ENCODE results near the gene NSMF.

Gene NSMF

DNA sequence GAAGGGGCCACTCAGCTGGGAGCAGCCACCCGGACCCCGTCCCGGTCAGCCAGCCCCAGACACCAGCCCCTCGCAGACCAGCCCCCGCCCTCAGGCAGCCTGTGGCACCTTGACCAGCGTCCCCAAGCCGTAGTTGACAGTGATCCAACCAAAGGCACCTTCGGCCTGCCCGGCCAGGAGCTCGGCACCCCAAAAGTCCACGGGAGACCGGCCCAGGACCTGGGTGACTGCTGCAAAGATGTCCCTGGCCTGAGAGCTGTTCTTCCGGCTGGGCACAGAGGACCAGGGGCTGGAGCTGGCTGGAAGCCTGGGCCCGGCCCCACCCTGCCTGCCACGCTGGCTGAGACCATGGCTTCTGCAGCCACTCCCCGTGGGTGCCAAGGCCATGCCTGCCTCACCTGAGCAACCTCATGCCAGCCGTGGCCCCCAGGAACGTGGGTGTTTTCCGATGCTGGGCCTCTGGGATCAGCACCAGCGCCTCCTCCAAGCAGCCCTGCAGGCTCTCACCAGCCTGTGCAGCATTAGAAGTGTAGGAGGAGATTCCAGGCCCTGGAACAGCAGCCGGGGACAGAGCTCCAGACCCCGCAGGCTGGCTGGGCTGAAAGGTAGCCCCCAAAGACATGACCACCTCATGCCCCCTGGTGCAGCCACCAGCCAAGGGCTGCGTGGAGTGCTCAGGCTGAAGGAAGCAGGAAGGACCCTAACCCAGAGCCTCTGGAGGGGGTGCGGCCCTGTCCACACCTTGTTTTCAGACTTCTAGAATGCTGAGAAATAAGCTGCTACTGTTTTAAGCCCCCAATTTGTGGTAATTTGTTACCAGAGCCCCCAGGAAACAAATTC is 22.2 kb downstream of the NSMF start:
- no peak for DNase-seq (ENCODE audit: low read depth, low spot score)
- TF ChIP-seq, protein P1, sequence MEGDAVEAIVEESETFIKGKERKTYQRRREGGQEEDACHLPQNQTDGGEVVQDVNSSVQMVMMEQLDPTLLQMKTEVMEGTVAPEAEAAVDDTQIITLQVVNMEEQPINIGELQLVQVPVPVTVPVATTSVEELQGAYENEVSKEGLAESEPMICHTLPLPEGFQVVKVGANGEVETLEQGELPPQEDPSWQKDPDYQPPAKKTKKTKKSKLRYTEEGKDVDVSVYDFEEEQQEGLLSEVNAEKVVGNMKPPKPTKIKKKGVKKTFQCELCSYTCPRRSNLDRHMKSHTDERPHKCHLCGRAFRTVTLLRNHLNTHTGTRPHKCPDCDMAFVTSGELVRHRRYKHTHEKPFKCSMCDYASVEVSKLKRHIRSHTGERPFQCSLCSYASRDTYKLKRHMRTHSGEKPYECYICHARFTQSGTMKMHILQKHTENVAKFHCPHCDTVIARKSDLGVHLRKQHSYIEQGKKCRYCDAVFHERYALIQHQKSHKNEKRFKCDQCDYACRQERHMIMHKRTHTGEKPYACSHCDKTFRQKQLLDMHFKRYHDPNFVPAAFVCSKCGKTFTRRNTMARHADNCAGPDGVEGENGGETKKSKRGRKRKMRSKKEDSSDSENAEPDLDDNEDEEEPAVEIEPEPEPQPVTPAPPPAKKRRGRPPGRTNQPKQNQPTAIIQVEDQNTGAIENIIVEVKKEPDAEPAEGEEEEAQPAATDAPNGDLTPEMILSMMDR (IDR thresholded peaks at IDR 0.05; ENCODE audit: low read depth, low read length): no peak

GRCh38 chr9:137435980-137436760 is 23.0 kb downstream of the NSMF start:
- no peak overlapping the region for H3K4me3 ChIP-seq (ENCODE audit: low read depth, low read length)
- DNase-seq (ENCODE audit: low read depth, low spot score): peak; percentile 85
- in situ Hi-C loops (cut with HindIII; ENCODE audit: low sequenced_read_pairs): no loop called here

More for the DNA sequence above, 22.2 kb downstream of the NSMF start:
- H3K4me3 ChIP-seq (ENCODE audit: low read depth, low read length): no peak overlapping the region
- in situ Hi-C loops (cut with HindIII; ENCODE audit: low sequenced_read_pairs): no loop called here

DNA sequence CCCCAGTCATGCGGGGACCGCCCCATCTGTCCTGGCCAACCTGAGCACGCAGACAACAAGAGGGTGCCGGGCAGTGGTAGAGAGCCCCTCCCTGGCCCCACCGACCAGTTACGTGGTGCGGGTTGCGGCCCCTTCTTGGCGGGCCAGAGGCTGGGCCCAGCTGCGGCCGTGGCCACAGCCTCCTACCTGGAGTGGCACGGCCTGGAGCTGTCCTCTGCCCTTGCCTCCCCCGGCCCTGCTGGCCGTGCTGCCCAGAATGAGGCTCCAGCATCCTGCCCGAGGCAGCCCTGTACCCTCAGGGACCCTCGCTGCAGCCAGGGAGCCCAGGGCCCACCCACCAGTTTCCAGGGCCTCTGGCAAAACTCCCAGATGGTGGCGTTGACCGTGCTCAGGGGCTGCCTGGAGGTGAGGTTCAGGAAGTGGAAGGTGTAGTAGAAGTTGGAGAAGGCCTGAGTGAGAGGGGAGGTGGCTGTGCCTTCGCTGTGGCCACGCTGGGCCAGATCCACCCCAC is 23.7 kb downstream of the NSMF start:
- H3K4me3 ChIP-seq (ENCODE audit: low read depth, low read length): no peak overlapping the region
- in situ Hi-C loops (cut with HindIII; ENCODE audit: low sequenced_read_pairs): no loop called here
- DNase-seq (ENCODE audit: low read depth, low spot score): no peak
- TF ChIP-seq, protein P1 (IDR thresholded peaks at IDR 0.05; ENCODE audit: low read depth, low read length): no peak

More at GRCh38 chr9:137435980-137436760, 23.0 kb downstream of the NSMF start:
- TF ChIP-seq, protein P1 (IDR thresholded peaks at IDR 0.05; ENCODE audit: low read depth, low read length): no peak

DNA sequence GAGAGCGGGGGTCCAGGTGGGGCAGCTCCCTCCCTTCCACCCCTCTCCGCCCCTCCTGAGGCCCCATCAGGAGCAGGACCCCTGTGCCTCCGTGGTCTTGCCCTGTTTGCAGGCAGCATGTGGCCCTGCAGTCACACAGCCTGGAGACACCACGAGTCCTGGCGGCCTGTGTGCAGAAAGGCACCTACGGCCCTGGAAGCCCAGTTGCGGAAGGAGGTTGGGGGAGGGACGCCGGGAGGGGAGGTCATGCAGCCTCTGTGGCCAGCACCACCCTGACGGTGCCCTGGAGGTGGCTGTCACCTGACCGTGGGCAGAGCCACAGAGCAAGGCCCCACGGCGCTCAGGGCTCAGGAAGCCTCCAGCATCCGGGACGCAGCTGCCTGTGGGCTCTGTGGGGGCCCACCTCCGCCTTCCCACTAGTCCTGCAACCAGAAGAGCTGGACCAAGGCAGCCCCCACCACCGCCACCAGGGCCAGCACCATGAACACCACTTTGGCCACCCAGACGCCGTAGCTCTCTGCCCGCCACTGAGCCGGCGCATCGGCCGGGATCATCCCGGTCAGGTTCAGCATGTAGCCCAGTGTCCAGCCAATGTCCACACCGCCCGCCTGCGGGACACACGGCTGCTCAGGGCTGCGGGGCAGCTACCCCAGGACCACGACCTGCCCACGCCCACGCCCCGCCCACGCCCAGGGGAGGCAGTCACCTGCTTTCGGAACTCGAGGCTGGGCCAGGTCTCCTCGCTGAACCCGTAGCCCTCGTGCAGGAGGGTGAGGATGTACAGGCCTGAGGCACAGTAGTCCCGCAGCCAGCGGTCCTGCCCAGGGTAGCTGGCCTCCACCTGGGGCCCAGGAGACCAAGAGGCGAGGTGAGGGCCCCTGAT is 24.4 kb downstream of the NSMF start:
- H3K4me3 ChIP-seq (ENCODE audit: low read depth, low read length): no peak overlapping the region
- in situ Hi-C loops (cut with HindIII; ENCODE audit: low sequenced_read_pairs): no loop called here
- TF ChIP-seq, protein P1 (IDR thresholded peaks at IDR 0.05; ENCODE audit: low read depth, low read length): no peak
- DNase-seq (ENCODE audit: low read depth, low spot score): no peak

DNA sequence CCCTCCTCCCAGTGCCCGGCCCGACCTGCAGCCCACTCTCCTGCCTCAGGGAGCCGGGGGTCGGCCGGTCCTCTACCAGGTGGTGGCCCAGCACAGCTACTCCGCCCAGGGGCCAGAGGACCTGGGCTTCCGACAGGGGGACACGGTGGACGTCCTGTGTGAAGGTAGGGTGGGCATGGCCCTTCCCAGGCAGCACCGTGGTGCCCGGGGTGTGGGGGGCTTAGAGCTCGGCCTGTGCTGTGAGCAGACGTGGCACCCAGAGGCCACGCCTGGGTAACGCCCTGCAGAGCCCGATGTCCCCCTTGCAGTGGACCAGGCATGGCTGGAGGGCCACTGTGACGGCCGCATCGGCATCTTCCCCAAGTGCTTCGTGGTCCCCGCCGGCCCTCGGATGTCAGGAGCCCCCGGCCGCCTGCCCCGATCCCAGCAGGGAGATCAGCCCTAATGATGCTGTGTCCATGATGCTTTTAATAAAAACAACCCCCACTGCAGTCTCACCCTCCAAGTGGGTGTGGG is 25.2 kb downstream of the NSMF start:
- H3K4me3 ChIP-seq (ENCODE audit: low read depth, low read length): no peak overlapping the region
- in situ Hi-C loops (cut with HindIII; ENCODE audit: low sequenced_read_pairs): no loop called here
- DNase-seq (ENCODE audit: low read depth, low spot score): no peak
- TF ChIP-seq, protein P1 (IDR thresholded peaks at IDR 0.05; ENCODE audit: low read depth, low read length): no peak

Data from astrocyte of the spinal cord (primary cell).